Measurements from ENCODE around the gene GMIP.

DNA sequence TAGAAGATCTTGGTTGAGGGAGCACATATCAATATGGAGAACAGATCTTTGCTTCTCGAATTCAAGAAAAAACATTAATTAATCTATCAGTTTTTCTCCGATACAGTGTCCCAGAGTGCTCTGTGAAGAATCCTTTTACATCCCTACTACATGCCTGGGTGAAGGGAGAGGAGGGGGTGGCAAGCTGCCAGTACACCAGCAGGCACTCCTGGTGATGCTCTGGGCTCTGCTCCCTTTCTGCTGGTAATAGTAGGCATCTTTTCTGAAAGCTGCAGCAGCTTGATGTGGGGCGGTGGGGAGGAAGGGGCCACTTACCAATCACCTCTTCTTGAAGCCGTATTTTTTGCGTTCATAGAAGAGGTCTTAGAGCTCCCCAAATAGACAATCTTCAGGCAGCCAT, 55.7 kb downstream of the GMIP start:
- TF ChIP-seq, protein P1, sequence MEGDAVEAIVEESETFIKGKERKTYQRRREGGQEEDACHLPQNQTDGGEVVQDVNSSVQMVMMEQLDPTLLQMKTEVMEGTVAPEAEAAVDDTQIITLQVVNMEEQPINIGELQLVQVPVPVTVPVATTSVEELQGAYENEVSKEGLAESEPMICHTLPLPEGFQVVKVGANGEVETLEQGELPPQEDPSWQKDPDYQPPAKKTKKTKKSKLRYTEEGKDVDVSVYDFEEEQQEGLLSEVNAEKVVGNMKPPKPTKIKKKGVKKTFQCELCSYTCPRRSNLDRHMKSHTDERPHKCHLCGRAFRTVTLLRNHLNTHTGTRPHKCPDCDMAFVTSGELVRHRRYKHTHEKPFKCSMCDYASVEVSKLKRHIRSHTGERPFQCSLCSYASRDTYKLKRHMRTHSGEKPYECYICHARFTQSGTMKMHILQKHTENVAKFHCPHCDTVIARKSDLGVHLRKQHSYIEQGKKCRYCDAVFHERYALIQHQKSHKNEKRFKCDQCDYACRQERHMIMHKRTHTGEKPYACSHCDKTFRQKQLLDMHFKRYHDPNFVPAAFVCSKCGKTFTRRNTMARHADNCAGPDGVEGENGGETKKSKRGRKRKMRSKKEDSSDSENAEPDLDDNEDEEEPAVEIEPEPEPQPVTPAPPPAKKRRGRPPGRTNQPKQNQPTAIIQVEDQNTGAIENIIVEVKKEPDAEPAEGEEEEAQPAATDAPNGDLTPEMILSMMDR (IDR thresholded peaks at IDR 0.05): no peak
- no peak for TF ChIP-seq POLR2A (IDR thresholded peaks at IDR 0.05)
